Upper lobe of left lung (tissue), 4 donors: Measurements from ENCODE around the gene METTL25B.

ENCODE experiments used
- CTCF ChIP-seq, 6 experiments: fragments of 450-650 bp in 4 of 6; fragments of 200-600 bp in 2 of 6; sonication (generic) in 2 of 6; IDR thresholded peaks; one replicate each; pipeline ENCODE4 v1.5.1; 2016 to 2019; ENCODE audit warnings: antibody characterized with exemption in 6 of 6
- EP300 ChIP-seq, 4 donors: sonication (generic); formaldehyde crosslinking; IDR thresholded peaks; one replicate each; pipeline ENCODE4 v1.5.1; 2017; ENCODE audit warnings: antibody characterized with exemption in 4 of 4, control low read depth in 2 of 4
- POLR2A ChIP-seq, 4 donors: fragments of 450-650 bp; IDR thresholded peaks; one replicate each; pipeline ENCODE4 v1.5.1; 2016 to 2017; ENCODE audit warnings: antibody characterized with exemption in 4 of 4, mild to moderate bottlenecking in 2 of 4

GRCh38 chr1:156745881-156746280 lies 17.6 kb downstream of the METTL25B start:
- TF ChIP-seq CTCF (IDR thresholded peaks at IDR 0.05) (no peak), POLR2A (IDR thresholded peaks at IDR 0.05) (no peak), EP300 (IDR thresholded peaks at IDR 0.05) (no peak)
